Activated CD8-positive, alpha-beta T cell treated with anti-CD3 and anti-CD28 coated beads, Interleukin-2, amount 10 ng/mL, durations not matched to agents 7 days and 5 days (primary cell): ENCODE results near the gene CHM. TPM values are rescaled to one million over a fixed set of nuclear protein-coding genes. Genes with fewer than 3 reads are reported as not detected.

Experiments used
- ATAC-seq: fragments of 150-1000 bp; cut with Tn5 transposase; one replicate; pipeline ENCODE4 v1.10.0; 2021; ENCODE audit warnings: moderate library complexity
- CTCF ChIA-PET: fragments of 350-600 bp; sonication (Branson Sonifier 250); formaldehyde crosslinking; loops from one replicate; lab custom pipeline; 2021; ENCODE audit warnings: antibody characterized with exemption; lab: Charles Lee
- POLR2A ChIA-PET: fragments of 350-600 bp; sonication (Branson Sonifier 250); formaldehyde crosslinking; loops from one replicate; lab custom pipeline; 2021; ENCODE audit warnings: antibody characterized with exemption; lab: Charles Lee
- DNase-seq: peaks from one replicate; pipeline ENCODE4 v3.0.0-alpha.2; 2020
- H3K27ac Mint-ChIP-seq: one replicate; pipeline ENCODE4 v1.8.0; 2021; ENCODE audit warnings: mild to moderate bottlenecking, mixed read lengths
- H3K27me3 Mint-ChIP-seq: one replicate; pipeline ENCODE4 v1.8.0; 2021; ENCODE audit warnings: low read depth, mixed read lengths
- H3K36me3 Mint-ChIP-seq: one replicate; pipeline ENCODE4 v1.8.0; 2021; ENCODE audit warnings: low read depth, mixed read lengths
- H3K4me1 Mint-ChIP-seq: one replicate; pipeline ENCODE4 v1.8.0; 2021; ENCODE audit warnings: low read depth, mixed read lengths
- H3K4me3 Mint-ChIP-seq: one replicate; pipeline ENCODE4 v1.8.0; 2021; ENCODE audit warnings: mild to moderate bottlenecking, mixed read lengths
- H3K9me3 Mint-ChIP-seq: one replicate; pipeline ENCODE4 v1.8.0; 2022; ENCODE audit warnings: mixed read lengths; ENCODE audit not compliant: insufficient read depth
- total RNA-seq, 2 experiments: library from RNA; stranded (reverse); gene quantifications; one replicate each; pipeline ENCODE4 v1.2.3, GENCODE V29; 2021

Gene CHM
- 10 to 100 TPM; 13.2 to 17.9 TPM for total RNA-seq

DNA sequence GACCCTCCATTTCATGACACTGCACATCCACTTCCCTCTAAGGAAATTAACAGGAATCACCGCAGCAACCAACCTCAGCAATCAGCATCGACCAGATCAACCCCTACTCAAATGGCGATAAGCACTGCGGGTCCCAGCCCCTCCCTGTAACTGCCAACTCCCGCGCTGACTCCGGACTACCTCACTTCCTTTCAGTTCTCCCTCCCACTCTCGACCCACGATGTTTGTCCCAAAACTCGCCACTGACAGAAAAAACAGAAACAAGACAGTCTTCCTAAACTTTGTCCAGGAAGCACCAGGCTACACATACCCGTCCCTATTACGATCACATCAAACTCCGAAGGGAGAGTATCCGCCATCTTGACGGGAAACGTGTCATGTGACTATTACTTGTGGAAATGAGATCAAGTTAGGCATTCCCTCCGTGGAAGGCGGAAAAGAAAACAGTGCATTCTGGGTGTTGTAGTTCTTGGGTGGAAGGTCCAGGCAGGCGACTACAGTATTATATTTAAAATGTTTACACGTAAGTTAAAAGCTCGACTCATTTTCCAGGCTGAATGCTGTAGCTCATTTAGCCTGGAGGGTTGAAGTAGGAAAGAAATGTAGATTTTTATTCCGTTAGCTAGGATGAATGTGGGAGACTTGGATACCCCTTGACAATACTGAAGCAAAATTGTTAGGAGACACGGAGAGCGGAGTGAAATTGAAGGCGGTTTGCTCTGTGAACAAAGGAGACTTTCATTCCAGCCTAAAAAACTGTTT, at the start of gene CHM:
CHM (minus strand) TSS at position 385 of the 762 bp plus-strand sequence; CDS start at position 359, 26 bp downstream.
- ChIA-PET CTCF (no interaction called here), POLR2A (interaction anchor here (0.5 to 0.8 kb wide), 2 partner anchors 59 to 164 kb away, joined by 3 to 4 read pairs; no protein-coding TSS in a partner anchor)
- peak; percentile 74 for DNase-seq
- no peak within 1 kb of the TSS for H3K4me3 Mint-ChIP-seq
- H3K4me1 Mint-ChIP-seq, result peaks cover 9% of the 10 kb centered on the region
- no peaks in the 10 kb centered on the region for H3K9me3 Mint-ChIP-seq
- peak; percentile 97 for ATAC-seq
- peaks cover 2% of the 10 kb centered on the region for H3K36me3 Mint-ChIP-seq
- peaks cover 3% of the 10 kb centered on the region for H3K27me3 Mint-ChIP-seq
- H3K27ac Mint-ChIP-seq, result no peak within 1 kb of the TSS

DNA sequence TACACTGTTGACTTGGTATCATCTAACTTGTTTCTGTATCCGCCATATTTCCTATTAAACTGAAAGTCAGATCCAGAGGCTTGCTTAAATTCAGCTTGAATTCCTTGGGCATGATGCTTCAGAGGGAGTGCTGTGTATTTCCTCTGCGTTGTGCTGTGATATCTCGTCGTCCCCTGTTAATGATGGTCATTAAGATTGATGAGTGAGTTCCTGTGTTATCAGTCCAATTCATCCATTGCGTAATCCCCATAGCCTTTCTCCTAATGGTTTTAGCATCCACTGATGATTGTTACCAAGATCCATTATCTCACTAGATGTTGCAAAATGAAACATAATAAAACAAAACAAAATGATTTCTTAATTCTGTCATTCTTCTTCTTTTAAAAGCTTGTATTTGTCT, 31.3 kb upstream of the CHM start:
- Mint-ChIP-seq H3K4me1 (no peaks in the 10 kb centered on the region), H3K36me3 (no peaks in the 10 kb centered on the region)
- POLR2A ChIA-PET, result no interaction called here

DNA sequence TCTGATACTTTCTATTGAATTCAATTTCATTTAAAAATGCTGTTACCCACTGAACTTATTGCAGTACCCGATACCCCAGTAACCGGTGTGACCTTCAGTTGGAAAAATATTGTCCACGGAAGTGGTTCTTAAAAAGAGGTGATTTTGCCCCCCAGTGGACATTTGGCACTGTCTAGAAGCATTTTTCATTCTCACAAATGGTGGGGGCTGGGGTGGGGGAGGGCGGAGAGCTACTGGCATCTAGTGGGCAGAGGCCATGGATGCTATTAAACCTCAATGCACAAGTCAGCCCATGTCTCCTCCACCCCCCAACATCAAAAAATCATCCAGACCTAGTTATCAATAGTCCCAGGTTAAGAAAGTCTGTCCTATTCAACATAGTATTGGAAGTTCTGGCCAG, 19.6 kb upstream of the CHM start:
- ATAC-seq, result no peak
- DNase-seq, result no peak
- CTCF ChIA-PET, result no interaction called here
- no peaks in the 10 kb centered on the region for H3K27me3 Mint-ChIP-seq
- no peak overlapping the region for H3K27ac Mint-ChIP-seq
- H3K36me3 Mint-ChIP-seq, result no peaks in the 10 kb centered on the region
- no peaks in the 10 kb centered on the region for H3K9me3 Mint-ChIP-seq
- POLR2A ChIA-PET, result no interaction called here
- no peaks in the 10 kb centered on the region for H3K4me1 Mint-ChIP-seq
- H3K4me3 Mint-ChIP-seq, result no peak overlapping the region

More for the DNA sequence above, 31.3 kb upstream of the CHM start:
- no peaks in the 10 kb centered on the region for H3K27me3 Mint-ChIP-seq
- no peak for DNase-seq
- CTCF ChIA-PET, result no interaction called here
- no peak overlapping the region for H3K4me3 Mint-ChIP-seq
- ATAC-seq, result no peak
- H3K27ac Mint-ChIP-seq, result no peak overlapping the region
- no peaks in the 10 kb centered on the region for H3K9me3 Mint-ChIP-seq

DNA sequence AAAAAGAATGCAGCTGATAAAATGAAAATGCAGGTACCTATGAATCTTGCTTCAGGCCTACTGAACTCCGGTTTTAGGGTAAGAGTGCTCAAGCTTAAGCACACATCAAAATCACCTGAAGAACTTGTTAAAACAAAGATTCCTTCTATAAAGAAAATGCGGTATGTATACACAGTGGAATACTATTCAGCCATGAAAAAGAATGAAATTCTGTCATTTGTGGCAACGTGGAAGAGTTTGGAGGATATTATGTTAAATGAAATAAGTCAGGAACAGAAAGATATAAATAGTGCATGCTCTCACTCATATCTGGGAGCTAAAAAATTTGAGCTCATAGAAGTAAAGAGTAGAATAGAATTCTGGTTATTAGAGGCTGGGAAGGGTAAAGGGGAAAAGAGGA, 14.0 kb upstream of the CHM start:
- ChIA-PET POLR2A (no interaction called here), CTCF (no interaction called here)
- Mint-ChIP-seq H3K4me1 (no peaks in the 10 kb centered on the region), H3K36me3 (no peaks in the 10 kb centered on the region), H3K27me3 (peaks cover 3% of the 10 kb centered on the region), H3K9me3 (no peaks in the 10 kb centered on the region), H3K27ac (no peak overlapping the region), H3K4me3 (no peak overlapping the region)
- DNase-seq (no peak), ATAC-seq (no peak)

DNA sequence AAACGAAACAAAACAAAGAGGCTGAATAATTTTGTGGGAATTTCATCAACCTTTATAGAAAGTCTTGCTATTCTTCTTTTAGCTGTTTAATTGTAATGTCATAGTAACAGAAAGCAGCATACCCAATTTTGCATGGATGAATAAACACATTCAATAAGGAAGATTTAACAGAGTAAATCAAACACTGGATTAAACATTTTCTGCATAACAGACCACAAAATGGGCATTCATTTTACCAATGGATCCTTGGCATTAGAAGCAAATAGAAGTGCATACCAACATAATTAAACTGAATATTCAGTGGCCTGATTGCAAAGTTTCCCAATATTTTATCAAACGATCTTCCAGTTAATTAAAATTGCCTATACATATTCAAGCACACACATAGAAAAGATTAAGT, 4.4 kb upstream of the CHM start:
- H3K27me3 Mint-ChIP-seq, result peaks cover 3% of the 10 kb centered on the region
- ChIA-PET POLR2A (no interaction called here), CTCF (no interaction called here)
- H3K4me1 Mint-ChIP-seq, result peaks cover 3% of the 10 kb centered on the region
- no peak for DNase-seq
- no peak for ATAC-seq
- no peak overlapping the region for H3K27ac Mint-ChIP-seq
- no peaks in the 10 kb centered on the region for H3K9me3 Mint-ChIP-seq
- no peak overlapping the region for H3K4me3 Mint-ChIP-seq
- no peaks in the 10 kb centered on the region for H3K36me3 Mint-ChIP-seq

- H3K27me3 Mint-ChIP-seq, result peaks cover 3% of the 10 kb centered on the region
- DNase-seq, result no peak
- H3K36me3 Mint-ChIP-seq, result peaks cover 2% of the 10 kb centered on the region
- no peak overlapping the region for H3K4me3 Mint-ChIP-seq
- peaks cover 9% of the 10 kb centered on the region for H3K4me1 Mint-ChIP-seq
- CTCF ChIA-PET, result no interaction called here
- no peak for ATAC-seq
- no peak overlapping the region for H3K27ac Mint-ChIP-seq
- H3K9me3 Mint-ChIP-seq, result no peaks in the 10 kb centered on the region
- POLR2A ChIA-PET, result interaction anchor here (0.5 to 0.8 kb wide), 2 partner anchors 60 to 163 kb away, joined by 3 to 4 read pairs; no protein-coding TSS in a partner anchor
Measured at GRCh38 chrX:86047936-86048280, 550 bp upstream of the CHM start.

- Mint-ChIP-seq H3K27me3 (peaks cover 3% of the 10 kb centered on the region), H3K27ac (no peak overlapping the region), H3K36me3 (peaks cover 7% of the 10 kb centered on the region), H3K4me3 (no peak overlapping the region), H3K4me1 (peaks cover 9% of the 10 kb centered on the region), H3K9me3 (no peaks in the 10 kb centered on the region)
- POLR2A ChIA-PET, result no interaction called here
- CTCF ChIA-PET, result no interaction called here
- no peak for ATAC-seq
- DNase-seq, result no peak
Measured at GRCh38 chrX:86044216-86044615, 3.1 kb downstream of the CHM start.

DNA sequence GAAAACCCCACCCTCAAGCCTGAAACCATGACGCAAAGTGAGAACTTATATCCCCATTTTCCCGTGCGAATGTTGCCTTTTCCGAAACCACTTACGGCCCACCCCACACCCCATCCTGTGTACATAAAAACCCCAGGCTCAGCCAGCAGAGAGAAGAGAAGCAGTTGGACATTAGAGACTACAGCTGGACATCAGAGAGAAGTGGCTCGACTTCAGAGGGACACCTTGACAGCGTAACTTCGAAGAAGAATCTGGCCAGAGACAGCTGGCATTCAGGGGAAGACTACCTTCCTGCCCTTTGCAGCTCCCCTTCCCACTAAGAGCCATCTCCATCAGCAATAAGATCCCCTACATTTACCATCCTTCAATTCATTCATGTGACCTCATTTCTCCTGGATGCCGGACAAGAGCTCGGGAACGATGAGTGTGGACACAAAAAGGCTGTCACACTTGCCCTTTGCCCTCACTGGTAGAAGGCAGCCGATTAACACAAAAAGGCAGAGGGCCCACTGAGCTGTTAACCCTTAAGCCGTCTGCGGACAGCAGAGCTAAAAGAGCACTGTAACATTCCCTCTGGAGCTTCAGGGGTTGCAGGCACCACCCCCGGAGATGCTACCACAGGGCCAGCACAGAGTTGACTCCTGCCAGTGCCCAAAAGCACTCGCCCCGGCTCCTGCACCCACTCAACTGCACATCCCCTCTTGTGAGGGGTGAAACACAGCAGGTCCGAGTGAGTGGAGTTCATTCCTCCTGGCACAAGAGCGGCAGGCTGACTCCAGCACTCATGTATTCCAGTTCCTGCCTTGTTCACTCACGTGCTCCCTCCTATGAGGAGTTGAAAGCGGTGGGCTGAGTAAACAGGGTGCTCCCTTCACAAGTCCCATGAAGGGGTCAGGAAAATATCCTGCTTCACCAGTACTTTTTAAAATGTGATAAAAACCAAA, 7.5 kb downstream of the CHM start:
- Mint-ChIP-seq H3K36me3 (peaks cover 9% of the 10 kb centered on the region), H3K27me3 (no peaks in the 10 kb centered on the region), H3K9me3 (peaks cover 4% of the 10 kb centered on the region), H3K4me1 (peaks cover 2% of the 10 kb centered on the region), H3K27ac (no peak overlapping the region), H3K4me3 (no peak overlapping the region)
- POLR2A ChIA-PET, result no interaction called here
- CTCF ChIA-PET, result no interaction called here
- ATAC-seq, result no peak
- DNase-seq, result no peak

DNA sequence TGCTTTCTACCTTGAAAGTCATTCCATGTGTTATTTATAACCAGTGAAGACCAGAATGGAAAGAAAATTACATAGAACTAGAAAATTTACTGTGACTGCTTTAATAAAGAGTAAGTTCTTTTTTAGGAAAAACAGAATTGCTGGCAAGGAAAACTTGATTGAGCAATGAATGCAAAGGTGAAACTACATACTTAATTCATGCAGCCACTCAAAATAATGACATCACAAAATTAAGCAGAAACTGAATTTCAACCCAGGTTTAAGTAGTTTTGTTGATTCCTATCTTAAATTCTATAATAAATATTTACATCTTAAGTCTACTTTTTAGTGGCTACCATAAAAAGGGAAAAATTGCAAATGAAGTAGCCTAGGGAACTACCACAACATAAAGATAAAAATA, 14.0 kb downstream of the CHM start:
- POLR2A ChIA-PET, result no interaction called here
- DNase-seq, result no peak
- H3K27me3 Mint-ChIP-seq, result no peaks in the 10 kb centered on the region
- peaks cover 4% of the 10 kb centered on the region for H3K4me1 Mint-ChIP-seq
- H3K4me3 Mint-ChIP-seq, result no peak overlapping the region
- CTCF ChIA-PET, result no interaction called here
- H3K27ac Mint-ChIP-seq, result no peak overlapping the region
- H3K36me3 Mint-ChIP-seq, result peaks cover 11% of the 10 kb centered on the region
- peaks cover 4% of the 10 kb centered on the region for H3K9me3 Mint-ChIP-seq
- ATAC-seq, result no peak

DNA sequence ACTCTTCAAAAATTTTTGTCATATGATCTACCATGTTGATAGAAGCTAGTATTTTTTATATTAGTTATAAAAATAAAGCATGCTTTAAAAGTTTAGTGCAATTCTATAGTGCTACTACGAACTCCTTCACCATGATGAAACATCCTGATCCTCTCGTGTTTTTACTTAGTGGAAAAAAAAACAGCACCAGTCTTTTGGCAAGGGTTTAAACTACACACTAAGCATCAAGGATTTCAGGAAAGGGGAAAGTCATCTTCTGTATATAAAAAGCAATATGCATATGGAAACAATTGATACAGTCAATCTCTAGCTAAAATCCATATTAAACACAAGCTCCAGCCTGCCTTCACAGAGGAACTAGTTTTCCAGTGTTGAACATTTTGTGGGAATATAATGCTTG, 18.7 kb downstream of the CHM start:
- ChIA-PET CTCF (no interaction called here), POLR2A (no interaction called here)
- Mint-ChIP-seq H3K4me3 (no peak overlapping the region), H3K36me3 (peaks cover 8% of the 10 kb centered on the region), H3K27me3 (no peaks in the 10 kb centered on the region), H3K4me1 (no peaks in the 10 kb centered on the region), H3K9me3 (no peaks in the 10 kb centered on the region), H3K27ac (no peak overlapping the region)
- no peak for ATAC-seq
- DNase-seq, result no peak

DNA sequence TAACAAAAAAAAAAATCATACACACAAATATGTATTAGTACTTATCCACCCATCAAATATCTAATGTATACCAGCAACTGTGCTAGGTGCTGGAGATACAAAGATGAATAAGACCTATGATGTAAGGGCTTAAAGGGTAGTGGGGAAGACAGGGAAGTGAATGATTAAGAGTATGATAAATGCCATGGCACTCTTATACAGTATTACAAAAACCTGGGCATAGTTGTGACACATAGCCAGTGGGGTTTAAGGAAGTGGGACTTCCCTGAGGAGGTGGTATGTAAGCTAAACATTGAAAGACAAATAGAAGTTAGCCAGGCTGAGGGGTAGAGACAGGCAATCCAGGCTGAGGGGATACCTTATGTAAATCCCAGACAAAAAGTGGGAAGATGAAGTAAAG, 23.5 kb downstream of the CHM start:
- H3K4me1 Mint-ChIP-seq, result no peaks in the 10 kb centered on the region
- ChIA-PET POLR2A (no interaction called here), CTCF (no interaction called here)
- no peak overlapping the region for H3K4me3 Mint-ChIP-seq
- no peaks in the 10 kb centered on the region for H3K27me3 Mint-ChIP-seq
- peaks cover 11% of the 10 kb centered on the region for H3K36me3 Mint-ChIP-seq
- no peak overlapping the region for H3K27ac Mint-ChIP-seq
- no peak for DNase-seq
- H3K9me3 Mint-ChIP-seq, result no peaks in the 10 kb centered on the region
- ATAC-seq, result no peak

- Mint-ChIP-seq H3K27ac (no peak overlapping the region), H3K4me3 (no peak overlapping the region), H3K27me3 (no peaks in the 10 kb centered on the region), H3K36me3 (peaks cover 16% of the 10 kb centered on the region), H3K9me3 (no peaks in the 10 kb centered on the region), H3K4me1 (no peaks in the 10 kb centered on the region)
- CTCF ChIA-PET, result no interaction called here
- ATAC-seq, result no peak
- DNase-seq, result no peak
- POLR2A ChIA-PET, result no interaction called here
Measured at GRCh38 chrX:86021652-86022289, 25.6 kb downstream of the CHM start.
